A549 (cell line): Measurements from ENCODE around the gene ARSK. TPM values are rescaled to one million over a fixed set of nuclear protein-coding genes. Genes with fewer than 3 reads are reported as not detected.
"Not testable (repeated sequence)": the region's sequence is repeated elsewhere in the genome, so short reads cannot be mapped to it uniquely, and the experiment has no call there.

Source experiments
- ATAC-seq, 2 experiments: fragments of 200-7000 bp in 1 of 2; fragments of >200 bp in 1 of 2; cut with Nextera tagmentation in 1 of 2; cut with Tn5 transposase in 1 of 2; 3 replicates each; pipeline versions ENCODE4 v1.8.0 to v1.9.1; 2018 to 2020; ENCODE audit warnings: mild to moderate bottlenecking in 1 of 2, moderate library complexity in 1 of 2
- CTCF ChIA-PET: fragments of 300-600 bp; sonication (Branson Sonifier 250); formaldehyde crosslinking; extraction: SDS; loops from one replicate; lab custom pipeline; 2021; ENCODE audit warnings: antibody characterized with exemption, inconsistent platforms; lab: Yijun Ruan, JAX
- POLR2A ChIA-PET: fragments of 350-600 bp; formaldehyde crosslinking; extraction: SDS; loops from one replicate; lab custom pipeline; 2021; ENCODE audit warnings: antibody characterized with exemption, inconsistent platforms; lab: Yijun Ruan, JAX
- DNase-seq, 2 experiments: peaks; one replicate each; pipeline versions ENCODE4 v3.0.0 to v3.0.0-alpha.2; 2011 to 2016; ENCODE audit warnings: low read depth in 1 of 2, low spot score in 1 of 2
- FAIRE-seq: peaks from 2 replicates; lab custom pipeline; 2011; peaks lifted over from hg19 to GRCh38; lab: Jason Lieb, UNC
- H3K27ac ChIP-seq, 2 experiments: fragments of >200 bp; sonication (Bioruptor Twin); formaldehyde crosslinking; 3 replicates each; pipeline ENCODE4 v1.5.1; 2016 to 2017
- H3K4me1 ChIP-seq: fragments of >200 bp; sonication (Bioruptor Twin); formaldehyde crosslinking; 3 replicates; pipeline ENCODE4 v1.6.1; 2016
- H3K4me2 ChIP-seq: fragments of >200 bp; sonication (Bioruptor Twin); formaldehyde crosslinking; 3 replicates; pipeline ENCODE4 v1.6.1; 2016
- H3K4me3 ChIP-seq: fragments of >200 bp; sonication (Bioruptor Twin); formaldehyde crosslinking; 3 replicates; pipeline ENCODE4 v1.5.1; 2016
- H3K9me3 ChIP-seq: fragments of >200 bp; sonication (Bioruptor Twin); formaldehyde crosslinking; 3 replicates; pipeline ENCODE4 v1.6.1; 2016
- ATOH8 ChIP-seq: fragments of 250-450 bp; sonication (Bioruptor Pico); IDR thresholded peaks from 2 replicates; pipeline ENCODE4 v1.5.0; 2020; ENCODE audit warnings: low read depth, mild to moderate bottlenecking, moderate library complexity
- BHLHE40 ChIP-seq: IDR thresholded peaks from 2 replicates; pipeline ENCODE4 v1.6.1; 2012; ENCODE audit warnings: low read depth, low read length, inconsistent platforms
- CBX2 ChIP-seq: fragments of 200-600 bp; sonication (generic); IDR thresholded peaks from 2 replicates; pipeline ENCODE4 v1.6.1; 2016; ENCODE audit warnings: low read depth, mild to moderate bottlenecking, borderline replicate concordance
- CBX8 ChIP-seq: fragments of 200-600 bp; sonication (generic); IDR thresholded peaks from 2 replicates; pipeline ENCODE4 v1.6.1; 2016
- CEBPB ChIP-seq, 2 experiments: fragments of >200 bp in 1 of 2; sonication (Bioruptor Twin) in 1 of 2; formaldehyde crosslinking in 1 of 2; IDR thresholded peaks; 2 replicates each; pipeline ENCODE4 v1.6.1; 2012 to 2016
- E2F6 ChIP-seq: IDR thresholded peaks from 2 replicates; pipeline ENCODE4 v1.6.1; 2012; ENCODE audit warnings: low read depth, borderline replicate concordance
- EHF ChIP-seq: fragments of 250-450 bp; sonication (Bioruptor Pico); IDR thresholded peaks from 2 replicates; pipeline ENCODE4 v1.5.0; 2020; ENCODE audit warnings: mild to moderate bottlenecking
- ELK1 ChIP-seq: fragments of 150-350 bp; IDR thresholded peaks from 2 replicates; pipeline ENCODE4 v1.6.1; 2014; ENCODE audit warnings: low read depth, mild to moderate bottlenecking, low read length
- ESRRA ChIP-seq: fragments of 150-350 bp; IDR thresholded peaks from 2 replicates; pipeline ENCODE4 v1.6.1; 2014; ENCODE audit warnings: mild to moderate bottlenecking, low read length, borderline replicate concordance
- FOSL2 ChIP-seq, 2 experiments: fragments of 450-650 bp in 1 of 2; fragments of >200 bp in 1 of 2; sonication (Bioruptor Twin) in 1 of 2; formaldehyde crosslinking; IDR thresholded peaks; 2 replicates each; pipeline versions ENCODE4 v1.5.0 to v1.6.1; 2016 to 2020; ENCODE audit warnings: mild to moderate bottlenecking in 1 of 2, moderate library complexity in 1 of 2
- FOXS1 ChIP-seq: fragments of 250-450 bp; sonication (Bioruptor Pico); IDR thresholded peaks from 2 replicates; pipeline ENCODE4 v1.5.0; 2020; ENCODE audit warnings: mild to moderate bottlenecking, moderate library complexity
- GATA3 ChIP-seq: IDR thresholded peaks from 2 replicates; pipeline ENCODE4 v1.6.1; 2012; ENCODE audit warnings: borderline replicate concordance
- HES2 ChIP-seq: fragments of >200 bp; sonication (Bioruptor Twin); formaldehyde crosslinking; IDR thresholded peaks from 2 replicates; pipeline ENCODE4 v1.6.1; 2016
- HOXA7 ChIP-seq: fragments of 250-450 bp; sonication (Bioruptor Pico); IDR thresholded peaks from 2 replicates; pipeline ENCODE4 v1.5.0; 2020; ENCODE audit warnings: mild to moderate bottlenecking, moderate library complexity
- HOXB5 ChIP-seq: fragments of 250-450 bp; sonication (Bioruptor Pico); IDR thresholded peaks from 2 replicates; pipeline ENCODE4 v1.5.0; 2020; ENCODE audit warnings: mild to moderate bottlenecking, moderate library complexity
- JUNB ChIP-seq: fragments of >200 bp; sonication (Bioruptor Twin); formaldehyde crosslinking; IDR thresholded peaks from 2 replicates; pipeline ENCODE4 v1.6.1; 2016
- KDM5A ChIP-seq: fragments of 200-600 bp; sonication (generic); IDR thresholded peaks from 2 replicates; pipeline ENCODE4 v1.6.1; 2016; ENCODE audit warnings: antibody characterized with exemption, mild to moderate bottlenecking
- MAFK ChIP-seq: fragments of 450-650 bp; IDR thresholded peaks from 2 replicates; pipeline ENCODE4 v1.6.1; 2014; ENCODE audit not compliant: partially characterized antibody
- MAX ChIP-seq: IDR thresholded peaks from 2 replicates; pipeline ENCODE4 v1.6.1; 2012
- NPAS2 ChIP-seq: fragments of 250-450 bp; sonication (Bioruptor Pico); IDR thresholded peaks from 2 replicates; pipeline ENCODE4 v1.8.0; 2022; ENCODE audit warnings: mild to moderate bottlenecking, moderate library complexity, borderline replicate concordance
- NR3C1 ChIP-seq: fragments of >200 bp; sonication (Bioruptor Twin); formaldehyde crosslinking; IDR thresholded peaks from 3 replicates; pipeline ENCODE4 v1.6.1; 2017
- PBX3 ChIP-seq: IDR thresholded peaks from 2 replicates; pipeline ENCODE4 v1.6.1; 2012
- POLR2A ChIP-seq: IDR thresholded peaks from 2 replicates; pipeline ENCODE4 v1.6.1; 2012; ENCODE audit warnings: mild to moderate bottlenecking, low read length
- POLR2AphosphoS2 ChIP-seq: conservative IDR thresholded peaks from 2 replicates; pipeline ENCODE4 v1.6.1; 2012; ENCODE audit warnings: low read length, improper control_type of control experiment, inconsistent platforms
- RAD21 ChIP-seq, 2 experiments: fragments of >200 bp in 1 of 2; sonication (Bioruptor Twin) in 1 of 2; formaldehyde crosslinking in 1 of 2; IDR thresholded peaks in 1 of 2; conservative IDR thresholded peaks in 1 of 2; 2 replicates in 1 of 2; 3 replicates in 1 of 2; pipeline ENCODE4 v1.6.1; 2012 to 2018; ENCODE audit warnings: inconsistent platforms in 1 of 2
- RNF2 ChIP-seq: fragments of 200-600 bp; sonication (generic); IDR thresholded peaks from 2 replicates; pipeline ENCODE4 v1.6.1; 2016; ENCODE audit warnings: low read depth, mild to moderate bottlenecking, antibody characterized with exemption, moderate library complexity, borderline replicate concordance
- SREBF2 ChIP-seq: fragments of 450-650 bp; IDR thresholded peaks from 2 replicates; pipeline ENCODE4 v1.6.1; 2014; ENCODE audit warnings: mild to moderate bottlenecking, moderate library complexity
- TP53 ChIP-seq: fragments of 250-450 bp; sonication (Bioruptor Pico); IDR thresholded peaks from 2 replicates; pipeline ENCODE4 v1.5.0; 2021; ENCODE audit warnings: mild to moderate bottlenecking, moderate library complexity
- USF2 ChIP-seq: fragments of 450-650 bp; IDR thresholded peaks from 2 replicates; pipeline ENCODE4 v1.6.1; 2014; ENCODE audit warnings: antibody characterized with exemption
- ZC3H11A ChIP-seq: fragments of 450-650 bp; IDR thresholded peaks from 2 replicates; pipeline ENCODE4 v1.6.1; 2014; ENCODE audit warnings: antibody characterized with exemption, mild to moderate bottlenecking
- ZSCAN20 ChIP-seq: fragments of 250-450 bp; sonication (Bioruptor Pico); IDR thresholded peaks from 2 replicates; pipeline ENCODE4 v1.8.0; 2022; ENCODE audit warnings: mild to moderate bottlenecking, moderate library complexity
- WGBS: methylation state at CpG from one replicate; pipeline ENCODE4 v1.1.6; 2017; ENCODE audit errors: missing lambda C conversion rate; 5-methylcytosine and 5-hydroxymethylcytosine counted together
- polyA plus RNA-seq, 4 experiments: library from polyadenylated mRNA; depleted of rRNA in 3 of 4; stranded (reverse); fragments of >200 nt; fragmentation: RNase III in 1 of 4; extraction: RNeasy Plus Mini Kit Qiagen cat#74134 plus additional on column Dnase treatment in 1 of 4; gene quantifications; 2 replicates in 3 of 4; 3 replicates in 1 of 4; pipeline ENCODE4 v1.2.3, GENCODE V29; 2011 to 2017

The ARSK gene
- polyA plus RNA-seq, 2 of the 4 experiments (the other 2 are of a cell fraction): 7.0 to 14.0 TPM

- ATAC-seq, FAIRE-seq, DNase-seq, H3K9me3 ChIP-seq: not testable (repeated sequence)
- ChIA-PET POLR2A (interaction anchor here (0.6 to 2.1 kb wide), 16 partner anchors 9 to 202 kb away, joined by 3 to 32 read pairs (median 4); partner anchors contain the start of genes ARSK, GLRX, RHOBTB3 and SKIC3), CTCF (interaction anchor here (0.8 to 7.7 kb wide), 14 partner anchors 9 to 297 kb away, joined by 3 to 104 read pairs (median 4); partner anchors contain the start of gene RHOBTB3)
- Histone ChIP-seq H3K4me2 (peak overlapping the region; percentile 89), H3K27ac (peak overlapping the region; percentile 68 to 85; a peak in 5 of 6 replicates), H3K4me3 (0 out of 3 replicates have a peak overlapping the region, but pooled peaks have one; percentile 10), H3K4me1 (peaks cover 14% of the 10 kb centered on the region)
- 78% methylated on average over 17 of the region's 17 CpGs for WGBS
Measured at GRCh38 chr5:95646226-95646568, 91.3 kb downstream of the ARSK start.

GRCh38 chr5:95646569-95647431 lies 91.9 kb downstream of the ARSK start, which contains the start of gene RFESD:
RFESD (plus strand) TSS chr5:95646777; CDS start chr5:95652272, 5,495 bp downstream.
- POLR2A ChIA-PET: interaction anchor here (0.6 to 2.1 kb wide), 16 partner anchors 9 to 201 kb away, joined by 3 to 32 read pairs (median 4); partner anchors contain the start of genes ARSK, GLRX, RHOBTB3 and SKIC3
- TF ChIP-seq USF2 (peak; percentile 98), NR3C1 (no peak), ELK1 (0 out of 2 replicates have a peak, but pooled peaks have one; percentile 8), CEBPB (IDR thresholded peaks at IDR 0.05) (no peak), TP53 (CRISPR knock-in tag) (no peak), RNF2 (no peak), HOXB5 (CRISPR knock-in tag) (0 out of 2 replicates have a peak, but pooled peaks have one; percentile 61), ZSCAN20 (no peak), KDM5A (no peak), CBX2 (no peak), EHF (CRISPR knock-in tag) (no peak), FOSL2 (IDR thresholded peaks at IDR 0.05) (no peak), FOSL2 (CRISPR knock-in tag; IDR thresholded peaks at IDR 0.05) (no peak), HES2 (no peak), RAD21 (conservative IDR thresholded peaks at IDR 0.05 in 1 of 2, IDR thresholded peaks at IDR 0.05 in 1 of 2) (peak in 1 of 2 experiments; percentile 32; a peak in 1 of 5 replicates), MAX (peak; percentile 94), POLR2A (peak; percentile 73), E2F6 (peak; percentile 72), HOXA7 (CRISPR knock-in tag) (no peak), JUNB (no peak), MAFK (no peak), NPAS2 (CRISPR knock-in tag) (peak; percentile 81; the same call in 1 of the 2 replicates), FOXS1 (CRISPR knock-in tag) (no peak), ESRRA (no peak), ZC3H11A (no peak), ATOH8 (peak; percentile 51; the same call in 1 of the 2 replicates), POLR2AphosphoS2 (no peak), GATA3 (peak; percentile 91), PBX3 (peak; percentile 80), BHLHE40 (peak; percentile 92), SREBF2 (no peak), CBX8 (no peak)

More at GRCh38 chr5:95646569-95647431, 91.9 kb downstream of the ARSK start, which contains the start of gene RFESD:
- Histone ChIP-seq H3K4me2 (peak within 1 kb of the TSS; percentile 89), H3K4me1 (peaks cover 14% of the 10 kb centered on the region), H3K4me3 (peak within 1 kb of the TSS; percentile 47), H3K27ac (peak within 1 kb of the TSS; percentile 85 to 87), H3K9me3 (no peaks in the 10 kb centered on the region)
- peak; percentile 83 to 99 for DNase-seq
- WGBS: 2% methylated on average over 31 of the region's 60 CpGs
- ATAC-seq: peak; percentile 98
- CTCF ChIA-PET: interaction anchor here (0.6 to 7.7 kb wide), 17 partner anchors 9 to 297 kb away, joined by 3 to 104 read pairs (median 4); partner anchors contain the start of genes GLRX and RHOBTB3
- no peak for FAIRE-seq
